ENCODE results near the gene POMT1. TPM values are rescaled to one million over a fixed set of nuclear protein-coding genes. Genes with fewer than 3 reads are reported as not detected.
A peak's percentile ranks its signal among the peaks of the same experiment; 100 is the strongest.
"Not testable (repeated sequence)": the region's sequence is repeated elsewhere in the genome, so short reads cannot be mapped to it uniquely, and the experiment has no call there.

Gene POMT1
- total RNA-seq, 1 donor from 2014 or later, result 14.5 TPM

DNA sequence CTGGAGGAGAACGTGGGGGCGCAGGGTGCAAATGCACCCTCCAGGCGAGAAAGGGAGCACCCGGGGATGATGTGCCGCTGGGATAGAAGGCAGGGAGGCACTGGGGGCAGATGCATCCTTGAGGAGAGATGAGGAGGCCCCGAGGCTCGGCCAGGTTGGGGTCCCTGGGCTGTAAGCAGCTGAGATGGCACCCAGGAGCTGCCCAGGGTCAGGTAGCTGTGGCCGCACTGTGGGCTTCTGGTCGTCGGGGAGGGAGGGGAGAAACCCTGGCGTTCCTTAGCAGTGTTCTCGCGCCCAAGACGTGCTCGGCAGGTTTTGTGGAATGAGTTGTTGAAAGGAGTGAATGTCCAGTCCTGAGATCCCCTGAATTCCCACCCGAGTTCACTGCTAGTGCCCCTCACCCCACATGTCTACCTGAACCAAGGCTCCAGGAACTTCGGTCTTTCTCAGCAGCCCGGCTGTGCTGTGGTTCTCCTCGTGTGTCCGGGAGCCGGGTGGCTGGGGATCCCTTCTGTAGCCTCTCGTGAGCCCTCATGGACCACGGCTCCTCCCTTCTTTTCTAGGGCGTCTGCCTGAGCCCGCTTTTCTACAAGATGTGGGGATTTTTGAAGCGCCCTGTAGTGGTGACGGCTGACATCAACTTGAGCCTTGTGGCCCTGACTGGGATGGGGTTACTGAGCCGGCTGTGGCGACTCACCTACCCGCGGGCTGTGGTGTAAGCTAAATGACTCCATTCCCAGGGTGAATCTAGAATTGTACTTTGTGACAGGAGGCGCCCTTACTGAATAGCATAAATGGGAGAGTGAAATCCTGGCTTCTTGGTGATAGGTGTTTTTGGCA, 1.1 kb downstream of the POMT1 start:
- Histone ChIP-seq H3K9me3 (no peaks in the 10 kb centered on the region), H3K4me1 (peaks cover 31% of the 10 kb centered on the region), H3K27ac (no peak overlapping the region), H3K27me3 (no peaks in the 10 kb centered on the region), H3K4me3 (peak overlapping the region; percentile 71 to 85), H3K36me3 (peaks cover 0 to 7% of the 10 kb centered on the region in 2 donors)
- TF ChIP-seq CTCF (IDR thresholded peaks at IDR 0.05), result no peak
- no peak for TF ChIP-seq POLR2A (IDR thresholded peaks at IDR 0.05)
- no peak for TF ChIP-seq POLR2AphosphoS5 (IDR thresholded peaks at IDR 0.05; ENCODE audit: insufficient read depth in 1 of 2, low read depth in 1 of 2)
- intact Hi-C loops (cut with DNase I), result no loop called here
- no peak for DNase-seq (ENCODE audit: extremely low spot score in 2 of 2)

GRCh38 chr9:131505012-131505411, 2.3 kb downstream of the POMT1 start:
- H3K27ac ChIP-seq, result no peak overlapping the region
- DNase-seq (ENCODE audit: extremely low spot score in 2 of 2), result no peak
- H3K4me3 ChIP-seq, result no peak overlapping the region
- no peaks in the 10 kb centered on the region for H3K9me3 ChIP-seq
- no peaks in the 10 kb centered on the region for H3K27me3 ChIP-seq
- peaks cover 0 to 5% of the 10 kb centered on the region in 2 donors for H3K36me3 ChIP-seq
- TF ChIP-seq CTCF (IDR thresholded peaks at IDR 0.05) (no peak), POLR2AphosphoS5 (IDR thresholded peaks at IDR 0.05; ENCODE audit: insufficient read depth in 1 of 2, low read depth in 1 of 2) (no peak), POLR2A (IDR thresholded peaks at IDR 0.05) (no peak)
- intact Hi-C loops (cut with DNase I), result no loop called here
- H3K4me1 ChIP-seq, result peaks cover 31% of the 10 kb centered on the region

DNA sequence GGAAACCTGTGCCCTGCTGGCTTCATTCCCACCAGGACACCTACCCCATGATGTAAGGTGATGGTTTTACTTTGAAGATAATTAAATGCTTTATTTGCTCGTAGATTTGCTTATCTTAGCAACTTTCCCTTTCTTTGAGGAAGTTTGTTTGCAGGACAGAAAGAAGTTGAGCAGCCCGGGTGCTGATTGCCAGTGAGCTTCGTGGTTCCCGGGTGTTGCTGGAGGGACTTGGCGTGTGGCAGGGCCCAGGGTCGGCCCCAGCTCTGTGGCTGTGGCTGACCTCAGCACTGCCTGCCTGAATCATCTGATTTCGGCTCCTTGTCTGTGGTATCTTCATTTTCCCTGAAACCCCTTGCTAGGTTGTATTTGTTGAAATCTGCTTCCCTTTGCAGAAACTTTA, 8.7 kb downstream of the POMT1 start:
- no peaks in the 10 kb centered on the region for H3K4me1 ChIP-seq
- H3K9me3 ChIP-seq, result no peaks in the 10 kb centered on the region
- H3K27me3 ChIP-seq, result no peaks in the 10 kb centered on the region
- H3K4me3 ChIP-seq, result no peak overlapping the region
- peaks cover 0 to 64% of the 10 kb centered on the region in 2 donors for H3K36me3 ChIP-seq
- no peak for DNase-seq (ENCODE audit: extremely low spot score in 2 of 2)
- intact Hi-C loops (cut with DNase I), result no loop called here
- no peak for TF ChIP-seq POLR2A (IDR thresholded peaks at IDR 0.05)
- TF ChIP-seq POLR2AphosphoS5 (IDR thresholded peaks at IDR 0.05; ENCODE audit: insufficient read depth in 1 of 2, low read depth in 1 of 2), result no peak
- no peak for TF ChIP-seq CTCF (IDR thresholded peaks at IDR 0.05)
- H3K27ac ChIP-seq, result no peak overlapping the region

DNA sequence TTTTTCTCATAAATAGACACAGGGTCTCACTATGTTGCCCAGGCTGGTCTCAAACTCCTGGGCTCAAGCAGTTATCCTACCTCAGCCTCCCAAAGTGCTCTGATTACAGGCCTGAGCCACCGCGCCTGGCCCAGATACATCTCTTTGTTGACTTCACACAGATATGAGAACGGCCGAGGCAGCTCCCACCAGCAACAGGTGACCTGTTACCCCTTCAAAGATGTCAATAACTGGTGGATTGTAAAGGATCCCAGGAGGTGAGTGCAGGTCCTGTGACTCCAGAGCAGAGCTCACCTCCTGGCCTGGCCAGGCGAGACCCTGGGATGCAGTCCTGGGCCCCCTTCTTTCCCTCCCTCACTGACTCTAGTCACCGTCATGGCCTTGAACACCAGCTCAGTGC, 9.2 kb downstream of the POMT1 start:
- Histone ChIP-seq H3K9me3 (no peaks in the 10 kb centered on the region), H3K4me3 (no peak overlapping the region), H3K27ac (no peak overlapping the region), H3K36me3 (peaks cover 0 to 69% of the 10 kb centered on the region in 2 donors), H3K27me3 (no peaks in the 10 kb centered on the region), H3K4me1 (no peaks in the 10 kb centered on the region)
- TF ChIP-seq POLR2AphosphoS5 (IDR thresholded peaks at IDR 0.05; ENCODE audit: insufficient read depth in 1 of 2, low read depth in 1 of 2), result no peak
- no peak for TF ChIP-seq POLR2A (IDR thresholded peaks at IDR 0.05)
- TF ChIP-seq CTCF (IDR thresholded peaks at IDR 0.05), result no peak
- intact Hi-C loops (cut with DNase I), result no loop called here
- DNase-seq (ENCODE audit: extremely low spot score in 2 of 2), result no peak

- intact Hi-C loops (cut with DNase I), result no loop called here
- H3K27me3 ChIP-seq, result no peaks in the 10 kb centered on the region
Measured at GRCh38 chr9:131513177-131513576, 10.5 kb downstream of the POMT1 start.

GRCh38 chr9:131515559-131516031, 12.9 kb downstream of the POMT1 start:
- H3K36me3 ChIP-seq, result peaks cover 0 to 89% of the 10 kb centered on the region in 2 donors
- H3K4me1 ChIP-seq; DNase-seq (ENCODE audit: extremely low spot score in 2 of 2); H3K27ac ChIP-seq; H3K27me3 ChIP-seq; intact Hi-C loops (cut with DNase I); H3K4me3 ChIP-seq; H3K9me3 ChIP-seq: not testable (repeated sequence)

More at GRCh38 chr9:131513177-131513576, 10.5 kb downstream of the POMT1 start:
- TF ChIP-seq CTCF (IDR thresholded peaks at IDR 0.05), result no peak
- TF ChIP-seq POLR2AphosphoS5 (IDR thresholded peaks at IDR 0.05; ENCODE audit: insufficient read depth in 1 of 2, low read depth in 1 of 2), result no peak
- no peak for TF ChIP-seq POLR2A (IDR thresholded peaks at IDR 0.05)
- Histone ChIP-seq H3K4me1 (no peaks in the 10 kb centered on the region), H3K9me3 (no peaks in the 10 kb centered on the region), H3K4me3 (no peak overlapping the region), H3K27ac (no peak overlapping the region), H3K36me3 (peaks cover 0 to 76% of the 10 kb centered on the region in 2 donors)
- no peak for DNase-seq (ENCODE audit: extremely low spot score in 2 of 2)
